DND-41 (cell line): ENCODE results near the gene METTL25B.

Experiments
- EZH2 ChIP-seq: IDR thresholded peaks from 3 replicates; pipeline ENCODE4 v1.6.1; 2012; ENCODE audit warnings: borderline replicate concordance, low read depth, mild to moderate bottlenecking, moderate library complexity, low read length, inconsistent platforms; ENCODE audit not compliant: severe bottlenecking
- TF ChIP-seq, protein P1 (sequence below): IDR thresholded peaks from 2 replicates; pipeline ENCODE4 v1.5.1; 2012; ENCODE audit warnings: borderline replicate concordance, low read length, moderate library complexity, mild to moderate bottlenecking; ENCODE audit not compliant: poor library complexity, severe bottlenecking; ENCODE audit errors: extremely low read depth

GRCh38 chr1:156721535-156721934, 6.7 kb upstream of the METTL25B start:
- TF ChIP-seq, protein P1, sequence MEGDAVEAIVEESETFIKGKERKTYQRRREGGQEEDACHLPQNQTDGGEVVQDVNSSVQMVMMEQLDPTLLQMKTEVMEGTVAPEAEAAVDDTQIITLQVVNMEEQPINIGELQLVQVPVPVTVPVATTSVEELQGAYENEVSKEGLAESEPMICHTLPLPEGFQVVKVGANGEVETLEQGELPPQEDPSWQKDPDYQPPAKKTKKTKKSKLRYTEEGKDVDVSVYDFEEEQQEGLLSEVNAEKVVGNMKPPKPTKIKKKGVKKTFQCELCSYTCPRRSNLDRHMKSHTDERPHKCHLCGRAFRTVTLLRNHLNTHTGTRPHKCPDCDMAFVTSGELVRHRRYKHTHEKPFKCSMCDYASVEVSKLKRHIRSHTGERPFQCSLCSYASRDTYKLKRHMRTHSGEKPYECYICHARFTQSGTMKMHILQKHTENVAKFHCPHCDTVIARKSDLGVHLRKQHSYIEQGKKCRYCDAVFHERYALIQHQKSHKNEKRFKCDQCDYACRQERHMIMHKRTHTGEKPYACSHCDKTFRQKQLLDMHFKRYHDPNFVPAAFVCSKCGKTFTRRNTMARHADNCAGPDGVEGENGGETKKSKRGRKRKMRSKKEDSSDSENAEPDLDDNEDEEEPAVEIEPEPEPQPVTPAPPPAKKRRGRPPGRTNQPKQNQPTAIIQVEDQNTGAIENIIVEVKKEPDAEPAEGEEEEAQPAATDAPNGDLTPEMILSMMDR, result no peak
- no peak for TF ChIP-seq EZH2
